Large intestine (tissue), 3 donors: ENCODE results near the gene CMTM6. TPM values are rescaled to one million over a fixed set of nuclear protein-coding genes. Genes with fewer than 3 reads are reported as not detected.
"Not testable (repeated sequence)": the region's sequence is repeated elsewhere in the genome, so short reads cannot be mapped to it uniquely, and the experiment has no call there.

ENCODE experiments used
- DNase-seq, 2 donors: peaks; one replicate each; pipeline versions ENCODE4 v3.0.0 to v3.0.0-alpha.2; 2013
- H3K27ac ChIP-seq: one replicate; pipeline ENCODE4 v1.5.1; 2013; ENCODE audit warnings: low read length
- H3K27me3 ChIP-seq: 2 replicates; pipeline ENCODE4 v1.6.1; 2013; ENCODE audit warnings: low read length; ENCODE audit not compliant: control insufficient read depth, insufficient read depth
- H3K36me3 ChIP-seq: 2 replicates; pipeline ENCODE4 v1.6.1; 2013; ENCODE audit warnings: low read length; ENCODE audit not compliant: control insufficient read depth, insufficient read depth
- H3K4me1 ChIP-seq: one replicate; pipeline ENCODE4 v1.6.1; 2013; ENCODE audit warnings: low read length; ENCODE audit not compliant: control insufficient read depth, insufficient read depth
- H3K4me3 ChIP-seq: one replicate; pipeline ENCODE4 v1.5.1; 2013; ENCODE audit warnings: low read length
- H3K9me3 ChIP-seq: one replicate; pipeline ENCODE4 v1.6.1; 2013; ENCODE audit warnings: mild to moderate bottlenecking, low read depth, low read length, moderate library complexity; ENCODE audit not compliant: control insufficient read depth
- WGBS: methylation state at CpG from one replicate; pipeline ENCODE4 v1.1.5; 2013; ENCODE audit warnings: low lambda C conversion rate; ENCODE audit not compliant: insufficient coverage; 5-methylcytosine and 5-hydroxymethylcytosine counted together
- polyA plus RNA-seq: library from polyadenylated mRNA; unstranded; fragments of 120-200 nt; gene quantifications from one replicate; pipeline ENCODE4 v1.2.1, GENCODE V29; 2013

CMTM6 gene
- polyA plus RNA-seq, 1 donor, result 49.7 TPM

DNA sequence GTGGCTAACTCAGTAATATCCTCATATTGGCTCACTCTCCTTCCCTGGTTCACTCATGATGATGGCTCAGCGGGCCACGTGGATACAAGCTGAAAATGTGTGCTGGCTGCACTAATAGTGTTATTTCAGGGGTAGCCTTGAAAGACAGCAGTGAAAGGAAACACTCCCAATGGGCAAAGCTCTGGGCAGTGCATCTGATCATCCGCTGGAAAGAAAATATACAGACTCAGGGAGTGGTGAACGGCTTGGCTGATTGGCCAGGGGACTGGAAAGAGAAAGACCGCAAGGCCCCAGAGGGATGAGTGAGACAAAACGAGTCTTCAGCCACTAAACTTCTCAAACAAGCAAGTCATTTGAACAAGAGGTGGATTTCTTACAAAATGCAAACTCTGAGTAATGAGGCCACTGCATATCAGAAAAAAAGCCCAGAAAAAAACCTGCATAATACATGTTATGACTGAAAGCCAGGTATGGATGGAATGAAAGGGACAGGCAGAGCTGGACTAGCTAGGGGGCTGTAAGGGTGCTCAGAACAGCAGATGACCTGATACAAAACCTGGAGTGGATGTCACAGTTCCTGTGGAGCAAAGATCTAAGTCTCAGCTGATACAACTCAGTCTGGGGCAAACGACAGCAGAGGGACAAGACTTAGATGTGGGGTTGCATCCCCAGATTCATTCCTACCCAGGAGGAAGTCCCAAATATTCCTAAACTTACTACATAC, 33.3 kb downstream of the CMTM6 start:
- peaks cover 25% of the 10 kb centered on the region for H3K36me3 ChIP-seq
- no peaks in the 10 kb centered on the region for H3K4me1 ChIP-seq
- H3K4me3 ChIP-seq, result no peak overlapping the region
- no peak overlapping the region for H3K27ac ChIP-seq
- no peak for DNase-seq
- peaks cover 4% of the 10 kb centered on the region for H3K9me3 ChIP-seq
- no CpG with 5 or more reads among the region's 7 CpGs for WGBS
- H3K27me3 ChIP-seq, result no peaks in the 10 kb centered on the region

DNA sequence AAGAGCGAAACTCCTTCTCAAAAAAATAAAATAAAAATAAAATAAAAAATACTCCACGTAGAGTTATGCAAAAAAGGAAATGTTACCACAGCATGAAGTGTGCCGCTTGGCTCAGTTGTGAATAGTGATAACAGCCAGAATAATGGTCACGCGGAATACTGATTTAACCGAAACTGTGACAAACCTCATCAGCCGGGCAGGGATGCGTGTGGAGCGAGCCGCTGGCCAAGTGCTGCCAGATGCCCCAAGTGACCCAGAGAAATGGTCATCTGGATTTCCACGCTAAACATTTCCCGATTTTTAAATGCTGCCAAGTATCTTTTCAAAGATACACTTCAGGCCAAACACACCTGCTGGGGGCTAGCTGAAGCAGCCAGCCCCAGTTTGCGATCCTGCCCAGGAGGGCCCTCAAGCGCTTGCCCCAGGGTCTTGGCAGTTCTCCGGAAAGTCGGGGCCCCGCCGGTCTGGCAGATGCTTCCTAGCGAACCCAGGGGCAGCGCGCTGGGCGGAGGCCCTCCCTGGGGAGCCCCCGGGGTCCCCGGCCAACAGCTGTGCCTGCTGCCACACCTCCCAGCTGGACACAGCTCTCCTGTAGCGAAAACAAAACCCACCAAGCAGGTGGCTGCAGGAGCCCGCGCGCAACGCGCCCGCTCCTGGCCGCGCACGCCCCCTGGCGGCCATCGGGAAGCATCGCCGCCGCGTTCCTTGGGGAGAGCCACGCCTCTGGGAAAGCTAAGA, 35.1 kb downstream of the CMTM6 start:
- Histone ChIP-seq H3K4me1 (no peaks in the 10 kb centered on the region), H3K4me3 (peak overlapping the region; percentile 35)
- 80% methylated on average over 1 of the region's 41 CpGs for WGBS

DNA sequence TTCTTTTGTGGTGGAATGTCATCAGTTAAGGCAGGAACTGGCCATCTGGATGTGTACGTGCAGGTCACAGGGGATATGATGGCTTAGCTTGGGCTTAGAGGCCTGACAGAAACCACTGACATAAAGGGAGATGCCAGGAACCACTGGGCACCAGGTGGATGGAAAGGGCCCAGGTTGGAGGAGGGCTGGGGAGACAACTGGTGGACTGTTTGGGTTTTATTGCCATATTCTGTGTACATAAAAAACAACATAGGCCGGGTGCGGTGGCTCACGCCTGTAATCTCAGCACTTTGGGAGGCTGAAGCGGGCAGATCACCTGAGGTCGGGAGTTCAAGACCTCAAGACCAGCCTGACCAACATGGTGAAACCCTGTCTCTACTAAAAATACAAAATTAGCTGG, 35.8 kb downstream of the CMTM6 start:
- H3K27me3 ChIP-seq, DNase-seq, H3K4me1 ChIP-seq, H3K27ac ChIP-seq, H3K4me3 ChIP-seq, H3K9me3 ChIP-seq: not testable (repeated sequence)
- peaks cover 14% of the 10 kb centered on the region for H3K36me3 ChIP-seq
- no CpG with 5 or more reads among the region's 6 CpGs for WGBS

More for the DNA sequence above, 35.1 kb downstream of the CMTM6 start:
- Histone ChIP-seq H3K27ac (no peak overlapping the region), H3K27me3 (no peaks in the 10 kb centered on the region), H3K9me3 (peaks cover 4% of the 10 kb centered on the region), H3K36me3 (peaks cover 17% of the 10 kb centered on the region)
- peak; percentile 61 to 62 for DNase-seq

DNA sequence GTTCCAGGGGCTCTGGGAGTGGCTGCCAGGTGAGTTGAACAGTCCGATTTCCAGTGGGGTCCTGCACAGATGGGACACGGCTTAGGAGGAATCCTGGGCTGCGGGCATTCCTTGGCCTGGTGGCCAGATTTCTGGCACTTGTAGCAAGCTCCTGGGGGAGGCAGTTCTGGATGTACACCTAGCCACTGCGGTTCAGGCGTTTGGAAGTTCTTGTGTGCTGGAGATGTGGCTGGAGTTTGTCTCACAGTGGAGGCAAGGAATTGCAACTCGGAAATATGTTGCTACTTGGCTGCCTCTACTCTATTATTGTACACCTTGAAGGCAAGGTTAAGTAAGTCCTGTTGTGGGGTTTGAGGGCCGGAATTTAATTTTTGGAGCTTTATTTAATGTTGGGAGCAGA, 37.9 kb downstream of the CMTM6 start:
- no CpG with 5 or more reads among the region's 7 CpGs for WGBS
- not testable (repeated sequence) for H3K27me3 ChIP-seq, H3K9me3 ChIP-seq, H3K27ac ChIP-seq, DNase-seq, H3K4me3 ChIP-seq, H3K4me1 ChIP-seq, H3K36me3 ChIP-seq

DNA sequence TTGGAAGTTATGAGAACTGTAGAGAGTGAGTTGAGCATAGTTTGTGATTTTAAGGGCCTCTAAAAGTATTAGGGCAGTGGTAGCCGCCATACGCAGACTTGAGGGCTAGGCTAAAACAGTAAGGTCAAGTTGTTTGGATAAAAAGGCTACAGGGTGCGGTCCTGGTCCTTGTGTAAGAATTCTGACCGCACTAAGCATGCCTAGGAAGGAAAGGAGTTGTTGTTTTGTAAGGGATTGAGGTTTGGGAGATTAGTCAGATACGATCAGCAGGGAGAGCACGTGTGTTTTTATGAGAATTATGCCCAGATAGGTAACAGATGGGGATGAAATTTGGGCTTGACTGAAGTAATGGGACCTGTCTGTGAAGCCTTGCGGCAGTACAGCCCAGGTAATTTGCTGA, 39.2 kb downstream of the CMTM6 start:
- not testable (repeated sequence) for H3K9me3 ChIP-seq, H3K4me1 ChIP-seq, H3K27ac ChIP-seq, DNase-seq, H3K4me3 ChIP-seq, H3K36me3 ChIP-seq, H3K27me3 ChIP-seq
- WGBS, result 93% methylated on average over 3 of the region's 7 CpGs

DNA sequence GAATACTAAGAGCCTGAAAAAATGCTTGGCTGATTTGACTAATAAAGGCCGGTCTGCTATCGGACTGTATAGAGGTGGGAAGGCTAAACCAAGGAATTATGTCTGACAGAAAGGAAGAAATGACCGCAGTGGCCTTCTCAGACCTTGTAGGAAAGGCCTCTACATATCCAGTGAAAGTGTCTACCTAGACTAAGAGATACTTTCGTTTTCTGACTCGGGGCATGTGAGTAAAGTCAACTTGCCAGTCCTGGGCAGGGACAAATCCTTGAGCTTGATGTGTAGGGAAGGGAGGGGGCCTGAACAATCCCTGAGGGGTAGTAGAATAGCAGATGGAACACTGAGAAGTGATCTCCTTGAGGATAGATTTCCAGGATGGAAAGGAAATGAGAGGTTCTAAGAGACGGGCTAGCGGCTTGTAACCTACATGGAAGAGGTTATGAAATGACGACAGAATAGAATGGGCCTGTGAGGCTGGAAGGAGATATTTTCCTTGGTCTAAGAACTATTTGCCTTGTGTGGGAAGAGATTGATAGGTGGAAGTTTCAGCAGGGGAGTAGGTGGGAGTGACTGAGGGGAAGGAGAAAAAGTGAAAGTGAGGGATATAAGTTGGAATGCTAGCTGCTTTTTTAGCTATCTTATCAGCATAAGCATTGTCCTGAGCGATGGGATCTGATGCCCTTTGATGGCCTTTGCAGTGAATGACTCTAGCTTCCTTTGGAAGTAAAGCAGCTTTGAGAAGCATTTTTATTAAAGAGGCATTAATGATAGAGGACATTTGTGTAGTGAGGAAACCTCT, 40.3 kb downstream of the CMTM6 start:
- no CpG with 5 or more reads among the region's 9 CpGs for WGBS
- H3K9me3 ChIP-seq, H3K4me1 ChIP-seq, H3K36me3 ChIP-seq, H3K27me3 ChIP-seq, H3K4me3 ChIP-seq, H3K27ac ChIP-seq: not testable (repeated sequence)
- peak in 1 of 2 donors; percentile 29 for DNase-seq

DNA sequence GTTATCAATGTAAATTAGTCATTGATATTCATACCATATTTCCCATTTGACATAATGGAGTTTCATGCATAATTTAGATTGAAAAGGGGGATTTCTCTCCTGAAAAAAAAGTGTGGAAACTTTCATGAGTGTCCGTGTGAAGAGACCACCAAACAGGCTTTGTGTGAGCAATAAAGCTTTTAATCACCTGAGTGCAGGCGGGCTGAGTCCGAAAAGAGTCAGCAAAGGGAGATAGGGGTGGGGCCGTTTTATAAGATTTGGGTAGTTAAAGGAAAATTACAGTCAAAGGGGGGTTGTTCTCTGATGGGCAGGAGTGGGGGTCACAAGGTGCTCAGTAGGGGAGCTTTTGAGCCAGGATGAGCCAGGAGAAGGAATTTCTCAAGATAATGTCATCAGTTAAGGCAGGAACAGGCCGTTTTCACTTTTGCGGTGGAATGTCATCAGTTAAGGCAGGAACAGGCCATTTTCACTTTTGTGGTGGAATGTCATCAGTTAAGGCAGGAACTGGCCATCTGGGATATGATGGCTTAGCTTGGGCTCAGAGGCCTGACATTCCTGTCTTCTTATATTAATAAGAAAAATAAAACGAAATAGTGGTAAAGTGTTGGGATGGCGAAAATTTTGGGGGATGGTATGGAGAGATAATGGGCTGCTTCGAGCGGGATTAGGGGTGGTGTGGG, 41.7 kb downstream of the CMTM6 start:
- not testable (repeated sequence) for H3K4me3 ChIP-seq, H3K27ac ChIP-seq, H3K27me3 ChIP-seq, H3K9me3 ChIP-seq, H3K36me3 ChIP-seq, H3K4me1 ChIP-seq, DNase-seq
- WGBS, result 87% methylated on average over 4 of the region's 10 CpGs

DNA sequence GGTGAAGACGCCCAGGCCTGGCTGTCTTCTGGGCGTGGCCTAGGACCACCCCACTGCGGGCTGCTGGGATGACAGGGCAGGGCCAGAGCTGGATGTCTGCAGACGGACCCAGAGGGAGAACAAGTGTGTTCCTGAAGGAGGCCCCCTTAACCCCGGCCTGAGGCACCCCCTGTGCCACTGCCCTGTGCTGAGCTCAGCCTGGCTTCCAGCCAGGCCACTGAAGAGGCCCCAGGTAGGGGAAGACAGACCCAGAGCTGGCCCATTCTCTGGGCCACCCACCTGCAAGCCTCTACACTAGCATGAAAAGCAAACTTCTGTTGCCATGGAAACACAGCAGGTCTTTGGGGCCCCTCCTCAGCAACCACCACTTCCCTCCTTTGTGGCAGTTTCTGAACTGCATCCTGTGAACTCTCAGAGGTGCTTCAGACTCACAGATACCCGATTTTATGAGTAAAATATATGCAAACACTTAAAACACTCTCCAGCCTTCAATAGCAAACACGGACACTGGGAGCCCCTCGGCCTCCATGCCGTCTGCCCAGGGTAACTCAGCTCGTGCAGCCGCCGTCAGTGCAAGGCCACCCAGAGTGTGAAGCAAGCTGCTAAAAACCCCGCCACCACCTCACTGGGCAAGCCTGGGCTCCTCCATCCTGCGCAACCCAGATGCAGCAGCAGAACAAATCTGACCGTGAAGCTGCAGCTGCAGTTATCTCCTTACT, 42.5 kb downstream of the CMTM6 start:
- Histone ChIP-seq H3K4me3 (no peak overlapping the region), H3K36me3 (no peaks in the 10 kb centered on the region), H3K4me1 (peaks cover 6% of the 10 kb centered on the region), H3K27ac (no peak overlapping the region), H3K9me3 (no peaks in the 10 kb centered on the region), H3K27me3 (no peaks in the 10 kb centered on the region)
- no peak for DNase-seq
- no CpG with 5 or more reads among the region's 15 CpGs for WGBS

DNA sequence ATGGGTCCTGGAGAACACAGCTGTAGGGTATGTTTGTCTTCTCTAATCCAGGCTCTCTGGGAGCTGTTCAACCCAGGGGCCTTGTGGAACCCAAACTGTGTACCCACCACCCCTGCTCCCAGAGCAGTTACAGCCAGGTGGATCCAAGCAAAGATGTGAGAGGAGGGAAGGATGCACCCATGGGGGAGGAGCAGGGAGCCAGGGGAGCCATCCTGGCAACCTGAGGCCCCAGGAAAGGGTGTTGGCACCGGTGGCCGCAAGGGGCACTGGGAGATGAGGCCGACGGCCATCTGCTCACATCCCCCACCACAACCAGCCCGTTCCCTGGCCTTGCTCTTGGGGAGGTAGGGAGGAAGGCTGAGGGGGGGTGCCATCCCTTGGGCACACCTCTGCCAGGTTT, 43.2 kb downstream of the CMTM6 start:
- Histone ChIP-seq H3K4me1 (peaks cover 6% of the 10 kb centered on the region), H3K27me3 (no peaks in the 10 kb centered on the region), H3K4me3 (no peak overlapping the region), H3K36me3 (no peaks in the 10 kb centered on the region), H3K27ac (no peak overlapping the region), H3K9me3 (no peaks in the 10 kb centered on the region)
- DNase-seq, result no peak
- WGBS, result no CpG with 5 or more reads among the region's 5 CpGs
